WI38 (cell line): ENCODE measurements around the gene FER.
"Not testable (repeated sequence)": the region's sequence is repeated elsewhere in the genome, so short reads cannot be mapped to it uniquely, and the experiment has no call there.

Experiments
- H3K4me3 ChIP-seq: 2 replicates; pipeline ENCODE4 v1.5.1; 2011; ENCODE audit warnings: low read depth, mild to moderate bottlenecking, control low read depth, low read length
- TF ChIP-seq, protein P1 (sequence below): IDR thresholded peaks from 2 replicates; pipeline ENCODE4 v1.5.1; 2012; ENCODE audit warnings: low read depth, mild to moderate bottlenecking, control low read depth, low read length

The FER gene

GRCh38 chr5:108966910-108967309 is 219.2 kb downstream of the FER start:
- TF ChIP-seq, protein P1, sequence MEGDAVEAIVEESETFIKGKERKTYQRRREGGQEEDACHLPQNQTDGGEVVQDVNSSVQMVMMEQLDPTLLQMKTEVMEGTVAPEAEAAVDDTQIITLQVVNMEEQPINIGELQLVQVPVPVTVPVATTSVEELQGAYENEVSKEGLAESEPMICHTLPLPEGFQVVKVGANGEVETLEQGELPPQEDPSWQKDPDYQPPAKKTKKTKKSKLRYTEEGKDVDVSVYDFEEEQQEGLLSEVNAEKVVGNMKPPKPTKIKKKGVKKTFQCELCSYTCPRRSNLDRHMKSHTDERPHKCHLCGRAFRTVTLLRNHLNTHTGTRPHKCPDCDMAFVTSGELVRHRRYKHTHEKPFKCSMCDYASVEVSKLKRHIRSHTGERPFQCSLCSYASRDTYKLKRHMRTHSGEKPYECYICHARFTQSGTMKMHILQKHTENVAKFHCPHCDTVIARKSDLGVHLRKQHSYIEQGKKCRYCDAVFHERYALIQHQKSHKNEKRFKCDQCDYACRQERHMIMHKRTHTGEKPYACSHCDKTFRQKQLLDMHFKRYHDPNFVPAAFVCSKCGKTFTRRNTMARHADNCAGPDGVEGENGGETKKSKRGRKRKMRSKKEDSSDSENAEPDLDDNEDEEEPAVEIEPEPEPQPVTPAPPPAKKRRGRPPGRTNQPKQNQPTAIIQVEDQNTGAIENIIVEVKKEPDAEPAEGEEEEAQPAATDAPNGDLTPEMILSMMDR = no peak
- no peak overlapping the region for H3K4me3 ChIP-seq

GRCh38 chr5:108974594-108974993 is 226.9 kb downstream of the FER start:
- TF ChIP-seq, protein P1 = no peak
- no peak overlapping the region for H3K4me3 ChIP-seq

DNA sequence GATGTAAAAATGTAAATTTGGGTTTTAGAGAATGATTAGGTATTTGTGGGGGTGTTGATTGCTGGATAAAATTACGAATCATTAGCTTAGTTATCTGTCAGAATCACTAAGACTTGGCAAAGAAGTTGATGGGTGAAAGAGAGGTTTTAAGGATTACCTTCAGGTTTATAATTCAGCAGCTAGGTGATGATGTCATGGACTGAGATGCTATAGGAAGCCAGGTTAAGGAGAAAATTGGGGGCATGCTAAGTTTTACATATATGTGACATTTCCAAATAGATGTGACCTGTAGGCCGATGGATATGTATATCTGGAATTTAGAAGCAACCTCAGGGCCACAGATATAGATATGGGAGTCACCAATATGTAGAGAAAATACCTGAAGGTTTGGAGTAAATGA is 228.0 kb downstream of the FER start:
- no peak overlapping the region for H3K4me3 ChIP-seq
- TF ChIP-seq, protein P1 = no peak

- TF ChIP-seq, protein P1 = no peak
- no peak overlapping the region for H3K4me3 ChIP-seq
These were observed 235.9 kb downstream of the FER start for GRCh38 chr5:108983461-108984092.

GRCh38 chr5:108989761-108990392 is 242.2 kb downstream of the FER start:
- TF ChIP-seq, protein P1 = no peak
- H3K4me3 ChIP-seq = no peak overlapping the region

DNA sequence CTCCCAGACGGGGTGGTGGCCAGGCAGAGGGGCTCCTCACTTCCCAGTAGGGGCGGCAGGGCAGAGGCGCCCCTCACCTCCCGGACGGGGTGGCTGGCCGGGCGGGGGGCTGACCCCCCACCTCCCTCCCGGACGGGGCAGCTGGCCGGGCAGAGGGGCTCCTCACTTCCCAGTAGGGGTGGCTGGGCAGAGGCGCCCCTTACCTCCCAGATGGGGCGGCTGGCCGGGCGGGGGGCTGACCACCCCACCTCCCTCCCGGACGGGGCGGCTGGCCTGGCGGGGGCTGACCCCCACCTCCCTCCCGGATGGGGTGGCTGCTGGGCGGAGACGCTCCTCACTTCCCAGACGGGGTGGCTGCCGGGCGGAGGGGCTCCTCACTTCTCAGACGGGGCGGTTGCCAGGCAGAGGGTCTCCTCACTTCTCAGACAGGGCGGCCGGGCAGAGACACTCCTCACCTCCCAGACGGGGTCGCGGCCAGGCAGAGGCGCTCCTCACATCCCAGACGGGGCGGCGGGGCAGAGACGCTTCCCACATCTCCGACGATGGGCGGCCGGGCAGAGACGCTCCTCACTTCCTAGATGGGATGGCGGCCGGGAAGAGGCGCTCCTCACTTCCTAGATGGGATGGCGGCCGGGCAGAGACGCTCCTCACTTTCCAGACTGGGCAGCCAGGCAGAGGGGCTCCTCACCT is 244.8 kb downstream of the FER start:
- H3K4me3 ChIP-seq = not testable (repeated sequence)

DNA sequence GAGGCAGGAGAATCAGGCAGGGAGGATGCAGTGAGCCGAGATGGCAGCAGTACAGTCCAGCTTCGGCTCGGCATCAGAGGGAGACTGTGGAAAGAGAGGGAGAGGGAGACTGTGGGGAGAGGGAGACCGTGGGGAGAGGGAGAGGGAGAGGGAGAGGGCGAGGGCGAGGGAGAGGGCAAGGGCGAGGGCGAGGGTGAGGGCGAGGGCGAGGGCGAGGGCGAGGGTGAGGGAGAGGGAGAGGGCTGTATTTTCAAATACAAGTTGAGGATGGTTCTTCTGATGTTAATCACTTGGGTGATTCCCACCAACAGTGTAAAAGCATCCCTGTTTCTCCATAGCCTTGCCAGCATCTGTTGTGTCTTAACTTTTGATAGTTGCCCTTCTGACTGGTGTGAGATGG is 245.7 kb downstream of the FER start:
- H3K4me3 ChIP-seq = not testable (repeated sequence)

DNA sequence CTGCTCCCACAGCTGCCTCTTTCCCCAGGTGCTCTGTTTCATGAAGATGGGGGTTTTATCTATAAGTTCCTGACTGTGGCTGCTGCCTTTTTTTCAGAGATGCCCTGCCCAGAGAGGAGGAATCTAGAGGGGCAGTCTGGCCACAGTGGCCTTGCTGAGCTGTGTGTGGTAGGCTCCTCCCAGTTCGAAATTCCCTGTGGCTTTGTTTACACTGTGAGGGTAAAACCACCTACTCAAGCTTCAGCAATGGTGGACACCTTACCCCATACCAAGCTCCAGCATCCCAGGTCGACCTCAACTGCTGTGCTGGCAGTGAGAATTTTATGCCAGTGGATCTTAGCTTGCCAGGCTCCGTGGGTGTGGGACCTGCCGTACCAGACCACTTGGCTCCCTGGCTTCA is 250.0 kb downstream of the FER start:
- TF ChIP-seq, protein P1 = no peak
- H3K4me3 ChIP-seq = no peak overlapping the region
